GM12878 (cell line): ENCODE data around the gene ATP2B1.

Experiments
- BHLHE40 ChIP-seq, 2 experiments: fragments of 450-650 bp in 1 of 2; IDR thresholded peaks; 2 replicates each; pipeline ENCODE4 v1.6.1; 2011 to 2017; ENCODE audit warnings: low read depth in 2 of 2, borderline replicate concordance in 1 of 2, improper control_type of control experiment in 1 of 2, low read length in 1 of 2, mild to moderate bottlenecking in 1 of 2
- POLR2A ChIP-seq: IDR thresholded peaks from 2 replicates; pipeline ENCODE4 v1.6.1; 2011; ENCODE audit warnings: low read depth, mild to moderate bottlenecking, low read length
- POLR2AphosphoS5 ChIP-seq: IDR thresholded peaks from 2 replicates; pipeline ENCODE4 v1.6.1; 2011; ENCODE audit warnings: mild to moderate bottlenecking, low read length, inconsistent platforms
- RAD21 ChIP-seq: IDR thresholded peaks from 2 replicates; pipeline ENCODE4 v1.6.1; 2011; ENCODE audit warnings: mild to moderate bottlenecking, low read depth, low read length, moderate library complexity; ENCODE audit not compliant: insufficient read depth
- TARDBP ChIP-seq: IDR thresholded peaks from 2 replicates; pipeline ENCODE4 v1.6.1; 2016; ENCODE audit warnings: borderline replicate concordance
- YY1 ChIP-seq: IDR thresholded peaks from 2 replicates; pipeline ENCODE4 v1.6.1; 2011; ENCODE audit warnings: low read depth, mild to moderate bottlenecking, low read length

GRCh38 chr12:89619764-89620163, 88.9 kb downstream of the ATP2B1 start:
- no peak for TF ChIP-seq POLR2A
- TF ChIP-seq BHLHE40 (IDR thresholded peaks at IDR 0.05; ENCODE audit: borderline replicate concordance in 1 of 2, low read depth in 2 of 2, low read length in 1 of 2) = no peak
- TF ChIP-seq YY1 = no peak
- TF ChIP-seq POLR2AphosphoS5 = no peak
- TF ChIP-seq RAD21 = no peak
- no peak for TF ChIP-seq TARDBP
